Tibial artery (tissue), 4 donors: ENCODE results near the gene DPM3.

Experiments used
- DNase-seq, 2 donors: peaks; one replicate each; pipeline ENCODE4 v3.0.0-alpha.2; 2019
- H3K27ac ChIP-seq, 2 donors: fragments of 200-600 bp; sonication (generic) in 1 of 2; 1 replicate in 1 of 2; 2 replicates in 1 of 2; pipeline ENCODE4 v1.5.1; 2018 to 2019; ENCODE audit warnings: mild to moderate bottlenecking in 1 of 2
- H3K27me3 ChIP-seq, 2 donors: fragments of 200-600 bp; sonication (generic) in 1 of 2; one replicate each; pipeline versions ENCODE4 v1.5.1 to v1.6.0; 2016 to 2019
- H3K36me3 ChIP-seq, 3 donors: fragments of 200-600 bp; sonication (generic) in 2 of 3; one replicate each; pipeline ENCODE4 v1.5.1; 2016 to 2019; ENCODE audit warnings: mild to moderate bottlenecking in 2 of 3
- H3K4me1 ChIP-seq, 4 donors: fragments of 200-600 bp; sonication (generic) in 2 of 4; 1 replicate in 3 of 4; 2 replicates in 1 of 4; pipeline ENCODE4 v1.5.1; 2016 to 2019
- H3K4me3 ChIP-seq, 2 donors: fragments of 200-600 bp; sonication (generic) in 1 of 2; 1 replicate in 1 of 2; 2 replicates in 1 of 2; pipeline ENCODE4 v1.5.1; 2018 to 2019; ENCODE audit warnings: mild to moderate bottlenecking in 2 of 2
- H3K9me3 ChIP-seq, 3 donors: fragments of 200-600 bp; sonication (generic) in 1 of 3; one replicate each; pipeline ENCODE4 v1.5.1; 2016 to 2019
- CTCF ChIP-seq, 2 experiments: fragments of 200-600 bp in 1 of 2; fragments of 450-650 bp in 1 of 2; IDR thresholded peaks; one replicate each; pipeline ENCODE4 v1.5.1; 2017 to 2019; ENCODE audit warnings: antibody characterized with exemption in 2 of 2, mild to moderate bottlenecking in 1 of 2, moderate library complexity in 1 of 2
- intact Hi-C: fragments of 100-400 bp; cut with DNase I; formaldehyde crosslinking; loops from one replicate; pipeline ENCODE4 v1.15.0; 2023; ENCODE audit warnings: low total_unique reads

Gene DPM3

GRCh38 chr1:155125511-155125945 is 14.8 kb downstream of the DPM3 start:
- Histone ChIP-seq H3K4me3 (no peak overlapping the region), H3K9me3 (no peaks in the 10 kb centered on the region), H3K36me3 (no peaks in the 10 kb centered on the region), H3K27me3 (peaks cover 0 to 33% of the 10 kb centered on the region in 2 donors), H3K27ac (no peak overlapping the region), H3K4me1 (peaks cover 0 to 39% (median 28%) of the 10 kb centered on the region in 4 donors)
- no peak for DNase-seq
- no peak for TF ChIP-seq CTCF (IDR thresholded peaks at IDR 0.05)
- intact Hi-C loops, result loop anchor here (5.0 kb wide), 1 partner anchor 33 kb away; no protein-coding TSS in a partner anchor

- no peaks in the 10 kb centered on the region for H3K9me3 ChIP-seq
- DNase-seq, result no peak
- H3K36me3 ChIP-seq, result no peaks in the 10 kb centered on the region
- peaks cover 0 to 25% of the 10 kb centered on the region in 2 donors for H3K27me3 ChIP-seq
- H3K4me3 ChIP-seq, result no peak overlapping the region
- intact Hi-C loops, result loop anchor here (5.0 kb wide), 1 partner anchor 32 kb away; no protein-coding TSS in a partner anchor
- H3K4me1 ChIP-seq, result peaks cover 0 to 39% (median 28%) of the 10 kb centered on the region in 4 donors
- no peak for TF ChIP-seq CTCF (IDR thresholded peaks at IDR 0.05)
- H3K27ac ChIP-seq, result no peak overlapping the region
Measured at GRCh38 chr1:155124503-155125463, 15.5 kb downstream of the DPM3 start.

GRCh38 chr1:155123801-155124200 is 16.5 kb downstream of the DPM3 start:
- Histone ChIP-seq H3K27ac (no peak overlapping the region), H3K4me1 (peaks cover 0 to 39% (median 25%) of the 10 kb centered on the region in 4 donors), H3K4me3 (no peak overlapping the region), H3K36me3 (no peaks in the 10 kb centered on the region), H3K9me3 (no peaks in the 10 kb centered on the region), H3K27me3 (peaks cover 0 to 17% of the 10 kb centered on the region in 2 donors)
- DNase-seq, result no peak
- intact Hi-C loops, result no loop called here
- no peak for TF ChIP-seq CTCF (IDR thresholded peaks at IDR 0.05)

DNA sequence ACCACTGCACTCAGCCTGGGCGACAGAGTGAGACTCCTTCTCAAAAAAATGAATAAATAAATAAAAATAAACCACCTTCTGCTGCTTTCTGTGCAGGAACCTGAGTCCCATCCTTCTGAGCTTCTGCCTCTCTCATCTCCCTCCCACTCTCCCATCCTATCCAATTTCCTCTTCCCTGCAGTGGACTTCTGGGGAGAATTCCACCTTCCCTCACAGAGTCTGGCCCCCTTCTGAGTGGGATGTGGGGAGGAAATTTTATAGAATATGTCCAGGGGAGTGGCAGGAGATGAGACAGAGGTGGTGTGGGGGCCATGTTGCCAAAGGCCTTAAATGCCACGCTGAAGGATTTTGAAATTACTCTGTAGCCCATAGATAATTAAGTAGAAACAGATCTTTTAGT is 18.0 kb downstream of the DPM3 start:
- Histone ChIP-seq H3K36me3 (no peaks in the 10 kb centered on the region), H3K9me3 (no peaks in the 10 kb centered on the region), H3K27ac (no peak overlapping the region), H3K27me3 (peaks cover 0 to 14% of the 10 kb centered on the region in 2 donors), H3K4me3 (no peak overlapping the region), H3K4me1 (peaks cover 0 to 29% (median 12%) of the 10 kb centered on the region in 4 donors)
- intact Hi-C loops, result no loop called here
- no peak for TF ChIP-seq CTCF (IDR thresholded peaks at IDR 0.05)
- DNase-seq, result no peak

DNA sequence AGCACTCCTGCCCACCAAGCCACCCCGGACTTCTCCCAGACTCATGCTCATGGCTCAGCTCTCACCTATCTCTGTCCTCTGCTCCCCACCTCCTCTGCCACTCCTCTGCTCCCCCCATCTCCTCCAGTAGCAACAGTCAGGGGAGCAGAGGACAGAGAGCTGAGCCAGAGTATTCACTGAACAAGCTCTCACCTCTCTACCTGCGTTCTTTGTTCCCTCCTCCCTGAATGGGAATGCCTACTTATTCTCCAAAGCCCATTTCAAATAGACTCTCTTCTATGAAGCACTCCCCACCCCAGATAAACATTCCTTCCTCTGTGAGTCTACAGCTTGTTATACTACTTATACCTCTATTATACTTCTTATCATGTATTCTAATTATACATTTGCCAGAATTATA is 19.1 kb downstream of the DPM3 start:
- Histone ChIP-seq H3K36me3 (no peaks in the 10 kb centered on the region), H3K27ac (no peak overlapping the region), H3K4me3 (no peak overlapping the region), H3K9me3 (no peaks in the 10 kb centered on the region), H3K27me3 (peaks cover 0 to 17% of the 10 kb centered on the region in 2 donors), H3K4me1 (peaks cover 0 to 18% (median 3%) of the 10 kb centered on the region in 4 donors)
- no peak for TF ChIP-seq CTCF (IDR thresholded peaks at IDR 0.05)
- intact Hi-C loops, result no loop called here
- DNase-seq, result no peak
